ENCODE results near the gene VGLL2. TPM values are rescaled to one million over a fixed set of nuclear protein-coding genes. Genes with fewer than 3 reads are reported as not detected.

The VGLL2 gene
- total and polyA plus RNA-seq, 2 of the 13 experiments (the other 11 are each of a cell fraction or from before 2014, with no cell fraction given), result not detected

DNA sequence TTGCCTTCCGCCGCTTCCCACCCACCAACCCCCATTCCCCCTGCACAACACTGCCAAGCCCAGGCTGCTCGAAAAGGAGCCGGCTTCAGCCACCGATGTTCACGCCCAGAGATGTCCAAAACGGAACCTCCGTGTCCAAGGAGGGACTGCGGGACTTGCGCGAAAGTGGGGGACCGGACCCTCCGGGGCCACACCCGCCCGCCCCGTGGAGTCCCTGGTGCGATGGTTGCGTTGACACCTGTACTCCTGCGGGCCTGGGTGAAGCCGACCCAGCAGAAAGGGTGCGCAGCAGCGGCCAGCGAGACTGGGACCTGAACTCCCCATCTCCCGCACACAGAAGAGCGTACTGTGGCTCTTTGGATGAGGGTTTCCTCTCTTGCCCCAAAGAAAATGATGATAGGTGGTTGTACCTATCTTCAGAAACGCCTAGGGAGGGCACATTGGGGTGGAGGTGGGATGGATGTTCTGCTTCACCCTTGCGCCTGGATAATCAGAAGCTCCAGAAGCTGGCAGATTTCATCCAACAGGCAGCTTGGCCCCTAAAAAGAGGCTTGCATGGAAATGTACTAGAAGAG is 1.9 kb upstream of the VGLL2 start:
- no peak for FAIRE-seq

More for the DNA sequence above, 1.9 kb upstream of the VGLL2 start:
- in situ Hi-C loops (cut with HindIII; ENCODE audit: extremely low pct_ligation_motif_present, low pct_unique_long_range_greater_than_20kb), result no loop called here
- WGBS (ENCODE audit: low lambda C conversion rate), result 57% methylated on average over 27 of the region's 27 CpGs
- Histone ChIP-seq H4K20me1 (ENCODE audit: insufficient read depth, low read length) (no peaks in the 10 kb centered on the region), H3K9me3 (ENCODE audit: low read length) (no peaks in the 10 kb centered on the region), H3K27me3 (ENCODE audit: control insufficient read depth in 1 of 2, insufficient read depth in 2 of 2, low read length in 2 of 2) (peaks cover 18 to 59% of the 10 kb centered on the region in 2 experiments), H3K9ac (ENCODE audit: insufficient read depth, low read depth, low read length) (no peak overlapping the region), H3K4me1 (ENCODE audit: insufficient read depth, low read length) (peaks cover 19% of the 10 kb centered on the region), H2AFZ (ENCODE audit: low read length) (no peak overlapping the region), H3K27ac (ENCODE audit: extremely low read length, insufficient read depth, low read length) (no peak overlapping the region), H3K4me2 (ENCODE audit: low read depth, low read length) (no peak overlapping the region), H3K4me3 (replicated peaks in 1 of 3; ENCODE audit: insufficient read depth in 1 of 3, low read depth in 2 of 3, low read length in 3 of 3) (no peak overlapping the region), H3K36me3 (replicated peaks in 1 of 2; ENCODE audit: control insufficient read depth in 1 of 2, insufficient read depth in 2 of 2, low read length in 2 of 2) (no peaks in the 10 kb centered on the region), H3K79me2 (ENCODE audit: insufficient read depth, low read length) (no peaks in the 10 kb centered on the region)
- POLR2A ChIA-PET, result no interaction called here
- CTCF ChIA-PET (ENCODE audit: low intra/inter-chr PET ratio, low total read pairs), result no interaction called here
- intact Hi-C loops (cut with micrococcal nuclease; ENCODE audit: unreplicated experiment), result no loop called here
- ATAC-seq (no peak), DNase-seq (ENCODE audit: low spot score) (no peak)
- TF ChIP-seq ZNF800 (CRISPR knock-in tag; IDR thresholded peaks at IDR 0.05) (no peak), ZNF274 (CRISPR knock-in tag; IDR thresholded peaks at IDR 0.05) (no peak), DNMT1 (CRISPR knock-in tag; IDR thresholded peaks at IDR 0.05) (no peak), ZNF768 (CRISPR knock-in tag; IDR thresholded peaks at IDR 0.05) (no peak), ZNF232 (CRISPR knock-in tag; IDR thresholded peaks at IDR 0.05; ENCODE audit: borderline replicate concordance) (no peak), HDAC6 (IDR thresholded peaks at IDR 0.05; ENCODE audit: low read depth, low read length) (no peak), TRIM24 (CRISPR knock-in tag; IDR thresholded peaks at IDR 0.05) (no peak)
- TF ChIP-seq, protein P1, sequence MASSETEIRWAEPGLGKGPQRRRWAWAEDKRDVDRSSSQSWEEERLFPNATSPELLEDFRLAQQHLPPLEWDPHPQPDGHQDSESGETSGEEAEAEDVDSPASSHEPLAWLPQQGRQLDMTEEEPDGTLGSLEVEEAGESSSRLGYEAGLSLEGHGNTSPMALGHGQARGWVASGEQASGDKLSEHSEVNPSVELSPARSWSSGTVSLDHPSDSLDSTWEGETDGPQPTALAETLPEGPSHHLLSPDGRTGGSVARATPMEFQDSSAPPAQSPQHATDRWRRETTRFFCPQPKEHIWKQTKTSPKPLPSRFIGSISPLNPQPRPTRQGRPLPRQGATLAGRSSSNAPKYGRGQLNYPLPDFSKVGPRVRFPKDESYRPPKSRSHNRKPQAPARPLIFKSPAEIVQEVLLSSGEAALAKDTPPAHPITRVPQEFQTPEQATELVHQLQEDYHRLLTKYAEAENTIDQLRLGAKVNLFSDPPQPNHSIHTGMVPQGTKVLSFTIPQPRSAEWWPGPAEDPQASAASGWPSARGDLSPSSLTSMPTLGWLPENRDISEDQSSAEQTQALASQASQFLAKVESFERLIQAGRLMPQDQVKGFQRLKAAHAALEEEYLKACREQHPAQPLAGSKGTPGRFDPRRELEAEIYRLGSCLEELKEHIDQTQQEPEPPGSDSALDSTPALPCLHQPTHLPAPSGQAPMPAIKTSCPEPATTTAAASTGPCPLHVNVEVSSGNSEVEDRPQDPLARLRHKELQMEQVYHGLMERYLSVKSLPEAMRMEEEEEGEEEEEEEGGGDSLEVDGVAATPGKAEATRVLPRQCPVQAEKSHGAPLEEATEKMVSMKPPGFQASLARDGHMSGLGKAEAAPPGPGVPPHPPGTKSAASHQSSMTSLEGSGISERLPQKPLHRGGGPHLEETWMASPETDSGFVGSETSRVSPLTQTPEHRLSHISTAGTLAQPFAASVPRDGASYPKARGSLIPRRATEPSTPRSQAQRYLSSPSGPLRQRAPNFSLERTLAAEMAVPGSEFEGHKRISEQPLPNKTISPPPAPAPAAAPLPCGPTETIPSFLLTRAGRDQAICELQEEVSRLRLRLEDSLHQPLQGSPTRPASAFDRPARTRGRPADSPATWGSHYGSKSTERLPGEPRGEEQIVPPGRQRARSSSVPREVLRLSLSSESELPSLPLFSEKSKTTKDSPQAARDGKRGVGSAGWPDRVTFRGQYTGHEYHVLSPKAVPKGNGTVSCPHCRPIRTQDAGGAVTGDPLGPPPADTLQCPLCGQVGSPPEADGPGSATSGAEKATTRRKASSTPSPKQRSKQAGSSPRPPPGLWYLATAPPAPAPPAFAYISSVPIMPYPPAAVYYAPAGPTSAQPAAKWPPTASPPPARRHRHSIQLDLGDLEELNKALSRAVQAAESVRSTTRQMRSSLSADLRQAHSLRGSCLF (CRISPR knock-in tag; IDR thresholded peaks at IDR 0.05; ENCODE audit: borderline replicate concordance), result no peak
- no TSS peak for BruUV-seq (replicated peaks)
